MM.1S (cell line): ENCODE results near the gene CELA2A.

Experiments
- CTCF ChIP-seq: fragments of 300-600 bp; sonication (generic); IDR thresholded peaks from 2 replicates; pipeline ENCODE4 v1.5.1; 2016; ENCODE audit warnings: antibody characterized with exemption, low read length, mixed read lengths
- EZH2 ChIP-seq: fragments of 300-600 bp; sonication (generic); optimal IDR thresholded peaks from 2 replicates; pipeline ENCODE3; 2017; ENCODE audit warnings: low read depth, mild to moderate bottlenecking, antibody characterized with exemption, low read length, mixed read lengths

DNA sequence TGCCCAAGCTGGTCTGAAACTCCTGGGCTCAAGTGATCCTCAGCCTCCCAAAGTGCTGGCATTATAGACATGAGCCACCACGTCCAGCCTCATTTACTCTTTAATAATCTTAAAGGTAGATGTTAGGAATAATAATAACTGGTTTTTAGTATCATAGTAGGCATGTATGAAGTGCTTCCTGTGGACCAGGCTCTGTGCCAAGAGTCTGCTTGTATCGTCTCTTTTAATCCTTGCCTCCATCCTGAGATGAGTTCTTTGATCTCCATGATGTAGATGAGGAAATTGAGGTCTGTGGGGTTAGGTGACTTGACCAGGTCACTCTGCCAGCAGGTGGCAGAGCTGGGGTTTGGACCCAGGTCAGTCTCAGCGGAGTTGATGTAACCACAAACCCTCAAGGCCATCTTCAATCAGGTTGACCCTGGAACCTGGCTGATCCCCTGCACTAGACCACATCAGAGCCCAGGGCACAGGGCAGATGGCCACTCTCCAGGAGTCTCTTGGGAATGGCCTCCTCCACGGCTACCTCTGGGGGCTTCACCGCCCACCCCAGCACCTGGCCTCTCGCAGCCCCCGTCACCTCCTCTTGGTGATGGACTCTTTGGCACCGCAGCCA is 35.6 kb upstream of the CELA2A start:
- TF ChIP-seq CTCF: peak; percentile 16; the same call in 1 of the 2 replicates
- no peak for TF ChIP-seq EZH2
